PC-3 (cell line): Measurements from ENCODE around the gene FANCC. TPM values are rescaled to one million over a fixed set of nuclear protein-coding genes. Genes with fewer than 3 reads are reported as not detected.
A peak's percentile ranks its signal among the peaks of the same experiment; 100 is the strongest.

Experiments
- ATAC-seq: fragments of 200-7000 bp; cut with Tn5 transposase; 2 replicates; pipeline ENCODE4 v1.9.1; 2020; ENCODE audit warnings: mild to moderate bottlenecking, moderate library complexity
- BruUV-seq: library from RNA; stranded (reverse); fragments of 400-500 nt; replicated peaks from 2 replicates; lab custom pipeline; 2021; lab: Mats Ljungman, UMichigan
- CTCF ChIA-PET: fragments of 300-600 bp; sonication (Branson Sonifier 250); formaldehyde crosslinking; loops from one replicate; lab custom pipeline; 2022; ENCODE audit warnings: antibody characterized with exemption; lab: Charles Lee
- POLR2A ChIA-PET: fragments of 300-600 bp; sonication (Branson Sonifier 250); formaldehyde crosslinking; loops from one replicate; lab custom pipeline; 2022; ENCODE audit warnings: antibody characterized with exemption; ENCODE audit not compliant: unreplicated experiment; lab: Charles Lee
- DNase-seq: peaks from one replicate; pipeline ENCODE4 v3.0.0-alpha.2; 2015
- H2AFZ ChIP-seq: fragments of 300-600 bp; sonication (generic); 2 replicates; pipeline ENCODE4 v1.6.0; 2016; ENCODE audit warnings: antibody characterized with exemption, low read length
- H3F3A ChIP-seq: fragments of 300-600 bp; sonication (generic); one replicate; pipeline ENCODE4 v1.6.0; 2017; ENCODE audit warnings: antibody characterized with exemption, low read length, control low read depth, mild to moderate bottlenecking; ENCODE audit not compliant: unreplicated experiment
- H3K27ac ChIP-seq: fragments of 300-600 bp; sonication (generic); 2 replicates; pipeline ENCODE4 v1.5.1; 2016; ENCODE audit warnings: mild to moderate bottlenecking, low read length
- H3K27me3 ChIP-seq: fragments of 300-600 bp; sonication (generic); 2 replicates; pipeline ENCODE4 v1.6.1; 2016; ENCODE audit warnings: low read length, mixed read lengths
- H3K36me3 ChIP-seq: fragments of 300-600 bp; sonication (generic); 2 replicates; pipeline ENCODE4 v1.6.1; 2016; ENCODE audit warnings: low read depth, mixed run types, low read length, mixed read lengths
- H3K4me1 ChIP-seq: fragments of 300-600 bp; sonication (generic); 2 replicates; pipeline ENCODE4 v1.5.1; 2016; ENCODE audit warnings: low read length; ENCODE audit not compliant: insufficient read depth
- H3K4me2 ChIP-seq: fragments of 300-600 bp; sonication (generic); 2 replicates; pipeline ENCODE4 v1.6.0; 2016; ENCODE audit warnings: low read length
- H3K4me3 ChIP-seq: fragments of 300-600 bp; sonication (generic); 2 replicates; pipeline ENCODE4 v1.5.1; 2016; ENCODE audit warnings: mild to moderate bottlenecking, low read length, mixed read lengths
- H3K79me2 ChIP-seq: fragments of 300-600 bp; sonication (generic); 2 replicates; pipeline ENCODE4 v1.6.1; 2017; ENCODE audit warnings: low read length, mixed read lengths
- H3K9ac ChIP-seq: fragments of 300-600 bp; sonication (generic); 2 replicates; pipeline ENCODE4 v1.6.0; 2016; ENCODE audit warnings: mild to moderate bottlenecking, low read length
- H3K9me2 ChIP-seq: fragments of 300-600 bp; sonication (generic); replicated peaks from 2 replicates; pipeline ENCODE4 v1.6.1; 2016; ENCODE audit warnings: mixed run types, low read length, mixed read lengths
- H3K9me3 ChIP-seq: fragments of 300-600 bp; sonication (generic); 2 replicates; pipeline ENCODE4 v1.6.1; 2016; ENCODE audit warnings: low read length, mixed read lengths
- H4K20me1 ChIP-seq: fragments of 300-600 bp; sonication (generic); 2 replicates; pipeline ENCODE4 v1.6.1; 2016; ENCODE audit warnings: low read length, mixed read lengths
- CTCF ChIP-seq: fragments of 300-600 bp; sonication (generic); conservative IDR thresholded peaks from 2 replicates; pipeline ENCODE4 v1.5.1; 2017; ENCODE audit warnings: antibody characterized with exemption, low read depth, mild to moderate bottlenecking, low read length
- EZH2 ChIP-seq: fragments of 300-600 bp; sonication (generic); IDR thresholded peaks from one replicate; pipeline ENCODE4 v1.6.1; 2017; ENCODE audit warnings: antibody characterized with exemption, mild to moderate bottlenecking, low read length; ENCODE audit not compliant: unreplicated experiment
- EZH2phosphoT487 ChIP-seq: fragments of 300-600 bp; sonication (generic); IDR thresholded peaks from 2 replicates; pipeline ENCODE4 v1.6.1; 2018; ENCODE audit warnings: mild to moderate bottlenecking, antibody characterized with exemption, low read length, borderline replicate concordance
- intact Hi-C: fragments of 100-400 bp; cut with micrococcal nuclease; formaldehyde crosslinking; loops from 2 replicates; pipeline ENCODE4 v1.9.0; 2023
- total RNA-seq: library from RNA; depleted of rRNA; stranded (reverse); fragments of >200 nt; gene quantifications from 2 replicates; pipeline ENCODE4 v1.2.3, GENCODE V29; 2014

Gene FANCC
- total RNA-seq, 1 experiment from 2014 or later: 6.9 TPM

- no peak overlapping the region for H2AFZ ChIP-seq
- no peaks in the 10 kb centered on the region for H3K27me3 ChIP-seq
- TF ChIP-seq CTCF: no peak
- TF ChIP-seq EZH2phosphoT487: no peak
- no peak for TF ChIP-seq EZH2
- intact Hi-C loops: no loop called here
- ChIA-PET CTCF (interaction anchor here (1.1 kb wide), 1 partner anchor 10 kb away, joined by 3 read pairs; no protein-coding TSS in a partner anchor), POLR2A (interaction anchor here (0.6 kb wide), 1 partner anchor 389 kb away, joined by 3 read pairs; no protein-coding TSS in a partner anchor)
- no peak for DNase-seq
- H3K9ac ChIP-seq: no peak overlapping the region
- H3K9me2 ChIP-seq: no peaks in the 10 kb centered on the region
- no peaks in the 10 kb centered on the region for H3K4me1 ChIP-seq
- ATAC-seq: no peak
- no peaks in the 10 kb centered on the region for H3K9me3 ChIP-seq
- H3F3A ChIP-seq: no peaks in the 10 kb centered on the region
- H4K20me1 ChIP-seq: no peaks in the 10 kb centered on the region
- H3K4me2 ChIP-seq: no peak overlapping the region
- H3K36me3 ChIP-seq: no peaks in the 10 kb centered on the region
- no TSS peak for BruUV-seq
- no peak overlapping the region for H3K4me3 ChIP-seq
- no peaks in the 10 kb centered on the region for H3K79me2 ChIP-seq
- no peak overlapping the region for H3K27ac ChIP-seq
Observed at GRCh38 chr9:95125652-95126051, 191.9 kb downstream of the FANCC start.

- Histone ChIP-seq H3K9ac (no peak overlapping the region), H3K27me3 (no peaks in the 10 kb centered on the region), H3K9me3 (no peaks in the 10 kb centered on the region), H3K4me1 (no peaks in the 10 kb centered on the region), H3K36me3 (no peaks in the 10 kb centered on the region), H3K9me2 (no peaks in the 10 kb centered on the region), H4K20me1 (no peaks in the 10 kb centered on the region), H2AFZ (no peak overlapping the region), H3K27ac (no peak overlapping the region), H3K4me2 (no peak overlapping the region), H3K79me2 (no peaks in the 10 kb centered on the region), H3K4me3 (no peak overlapping the region), H3F3A (no peaks in the 10 kb centered on the region)
- TF ChIP-seq EZH2phosphoT487 (no peak), EZH2 (no peak), CTCF (peak; percentile 44)
- POLR2A ChIA-PET: no interaction called here
- no TSS peak for BruUV-seq
- DNase-seq: no peak
- intact Hi-C loops: no loop called here
- CTCF ChIA-PET: interaction anchor here (1.1 kb wide), 1 partner anchor 9 kb away, joined by 3 read pairs; no protein-coding TSS in a partner anchor
- no peak for ATAC-seq
Observed at GRCh38 chr9:95124582-95125367, 192.7 kb downstream of the FANCC start.

GRCh38 chr9:95120781-95121370, 196.6 kb downstream of the FANCC start:
- Histone ChIP-seq H3K9me3 (no peaks in the 10 kb centered on the region), H3K9ac (no peak overlapping the region), H4K20me1 (no peaks in the 10 kb centered on the region), H3K27ac (no peak overlapping the region), H3K4me3 (no peak overlapping the region), H2AFZ (no peak overlapping the region), H3K4me2 (no peak overlapping the region), H3K27me3 (no peaks in the 10 kb centered on the region), H3F3A (no peaks in the 10 kb centered on the region), H3K9me2 (no peaks in the 10 kb centered on the region), H3K79me2 (no peaks in the 10 kb centered on the region), H3K4me1 (peaks cover 12% of the 10 kb centered on the region), H3K36me3 (no peaks in the 10 kb centered on the region)
- intact Hi-C loops: no loop called here
- TF ChIP-seq EZH2 (no peak), EZH2phosphoT487 (no peak), CTCF (no peak)
- ChIA-PET POLR2A (no interaction called here), CTCF (no interaction called here)
- ATAC-seq: no peak
- BruUV-seq: no TSS peak
- no peak for DNase-seq
